DMS53 treated with DMSO at 0.1 percent for 48 hours (cell line): Measurements from ENCODE around the gene TMEM60.

Experiments
- DNase-seq: peaks from one replicate; lab custom pipeline; 2025; ENCODE audit not compliant: unreplicated experiment; lab: John Stamatoyannopoulos, UW

The TMEM60 gene

DNA sequence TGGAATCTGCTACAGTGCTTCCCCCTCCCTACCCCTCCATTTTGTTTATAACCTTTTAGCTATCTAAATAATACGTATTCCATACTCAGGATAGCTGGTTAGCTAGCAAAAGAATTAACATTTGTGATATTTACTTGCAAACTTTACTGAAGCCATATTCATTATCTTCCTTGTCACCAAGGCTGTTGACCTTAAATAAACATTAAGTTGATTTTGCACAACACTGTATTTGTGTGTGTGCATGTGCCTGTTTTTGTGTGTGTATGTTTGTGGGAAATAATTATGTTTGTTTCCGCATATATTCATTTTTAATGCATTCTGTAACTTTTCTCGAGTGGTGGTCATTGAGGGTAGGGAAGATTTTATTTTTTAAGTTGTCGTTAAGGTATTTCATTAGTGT is 15.9 kb downstream of the TMEM60 start:
- DNase-seq = no peak

- DNase-seq = no peak
Observed at GRCh38 chr7:77778535-77778934, 19.7 kb downstream of the TMEM60 start.

DNA sequence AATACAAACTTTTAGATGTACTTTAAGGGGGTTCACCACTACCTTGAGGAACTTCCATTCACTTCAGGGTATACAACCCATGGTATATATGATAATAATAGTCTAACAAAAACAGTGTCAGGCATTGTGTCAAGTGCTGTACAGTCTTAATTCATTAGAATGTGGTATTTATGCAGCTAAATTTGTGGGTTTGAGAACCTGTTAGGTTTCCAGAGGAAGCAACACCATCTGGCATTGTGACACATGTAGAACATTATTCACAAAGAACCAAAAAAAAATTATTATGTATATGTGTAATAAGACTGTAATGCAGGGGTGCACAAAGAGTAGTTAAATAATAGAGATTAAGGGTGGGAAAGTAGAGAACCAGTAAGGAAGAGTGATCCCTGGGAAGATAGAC is 26.3 kb downstream of the TMEM60 start:
- no peak for DNase-seq

GRCh38 chr7:77770316-77770715 is 27.9 kb downstream of the TMEM60 start:
- no peak for DNase-seq

DNA sequence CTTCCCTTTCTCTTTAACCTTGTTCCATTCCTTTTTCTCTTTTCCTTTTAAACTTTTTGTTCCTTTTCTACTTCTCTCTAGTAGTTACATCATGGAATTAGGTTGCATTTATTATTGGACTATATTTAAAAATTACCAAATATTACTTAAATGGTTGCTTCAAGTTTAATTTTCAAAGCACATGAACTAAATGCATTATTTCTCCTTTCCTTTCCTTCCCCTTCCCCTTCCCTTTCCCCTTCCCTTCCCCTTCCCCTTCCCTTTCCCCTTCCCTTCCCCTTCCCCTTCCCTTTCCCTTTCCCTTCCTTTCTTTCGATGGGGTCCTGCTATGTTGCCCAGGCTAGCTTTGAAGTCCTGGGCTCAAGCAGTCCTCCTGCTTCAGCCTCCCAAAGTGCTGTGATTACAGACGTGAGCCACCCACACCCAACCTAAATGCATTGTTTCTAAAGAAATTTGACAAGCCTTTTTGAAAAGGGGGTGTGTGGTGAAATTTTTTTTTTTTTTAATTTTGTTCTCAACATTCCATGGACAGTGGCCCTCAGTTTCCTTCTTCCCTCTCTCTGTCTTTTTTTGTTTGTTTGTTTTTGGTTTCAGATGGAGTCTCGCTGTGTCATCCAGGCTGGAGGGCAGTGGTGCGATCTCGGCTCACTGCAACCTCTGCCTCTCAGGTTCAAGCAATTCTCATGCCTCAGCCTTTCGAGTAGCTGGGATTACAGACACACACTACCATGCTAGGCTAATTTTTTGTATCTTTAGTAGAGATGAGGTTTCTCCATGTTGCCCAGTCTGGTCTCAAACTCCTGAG is 31.2 kb downstream of the TMEM60 start:
- DNase-seq = no peak

GRCh38 chr7:77765906-77766800 is 32.1 kb downstream of the TMEM60 start:
- DNase-seq = no peak

- no peak for DNase-seq
Observed at GRCh38 chr7:77765481-77765880, 32.8 kb downstream of the TMEM60 start.

DNA sequence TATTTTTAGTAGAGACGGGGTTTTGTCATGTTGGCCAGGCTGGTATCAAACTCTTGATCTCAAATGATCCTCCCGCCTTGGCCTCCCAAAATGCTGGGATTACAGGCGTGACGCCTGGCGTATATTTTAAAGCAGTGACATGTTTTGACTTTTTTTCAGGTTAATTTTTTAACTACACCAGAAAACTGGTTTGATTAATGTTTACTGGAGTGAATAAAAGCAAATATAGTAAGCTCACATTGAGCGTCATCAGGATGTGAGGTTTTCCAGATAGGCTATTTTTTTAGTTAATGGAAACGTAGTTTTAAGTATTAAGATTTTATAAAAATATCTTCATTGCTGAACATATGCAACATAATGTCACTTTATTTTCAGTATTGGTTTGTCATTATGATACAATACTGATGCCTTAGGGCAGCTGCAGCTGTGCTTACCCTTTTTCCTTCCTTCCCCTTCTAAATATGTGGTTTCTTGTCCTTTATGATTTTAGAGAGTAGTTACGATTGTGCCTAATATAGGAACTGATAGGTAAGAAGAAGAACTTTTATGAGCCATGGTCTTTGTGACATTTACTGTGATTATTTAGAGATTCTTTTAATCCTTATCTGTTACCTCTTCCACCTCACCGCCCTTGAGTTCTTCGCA is 37.3 kb downstream of the TMEM60 start:
- DNase-seq = no peak

GRCh38 chr7:77759294-77759889 is 38.8 kb downstream of the TMEM60 start:
- peak; percentile 66 for DNase-seq

- no peak for DNase-seq
Observed at GRCh38 chr7:77757589-77757988, 40.6 kb downstream of the TMEM60 start.

DNA sequence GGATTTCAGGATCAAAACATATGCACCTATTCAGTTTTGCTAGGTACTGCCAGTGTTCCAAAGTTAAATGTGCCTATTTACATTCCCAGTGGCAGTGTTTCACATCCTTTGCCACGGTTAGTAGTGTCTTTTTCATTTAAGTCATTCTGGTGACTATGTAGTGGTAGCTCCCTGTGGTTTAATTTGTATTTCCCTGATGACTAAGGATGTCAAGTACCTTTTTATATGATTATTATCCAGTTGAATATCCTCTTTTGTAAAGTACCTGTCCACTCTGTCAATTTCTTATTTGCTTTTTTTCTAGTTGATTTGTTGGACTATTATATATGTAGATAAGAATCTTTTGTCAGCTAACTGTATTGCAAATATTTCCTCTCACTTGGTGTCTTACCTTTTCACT is 45.1 kb downstream of the TMEM60 start:
- DNase-seq = peak; percentile 43

- no peak for DNase-seq
Observed at GRCh38 chr7:77752016-77752415, 46.2 kb downstream of the TMEM60 start.

GRCh38 chr7:77747718-77748117 is 50.5 kb downstream of the TMEM60 start:
- DNase-seq = no peak

DNA sequence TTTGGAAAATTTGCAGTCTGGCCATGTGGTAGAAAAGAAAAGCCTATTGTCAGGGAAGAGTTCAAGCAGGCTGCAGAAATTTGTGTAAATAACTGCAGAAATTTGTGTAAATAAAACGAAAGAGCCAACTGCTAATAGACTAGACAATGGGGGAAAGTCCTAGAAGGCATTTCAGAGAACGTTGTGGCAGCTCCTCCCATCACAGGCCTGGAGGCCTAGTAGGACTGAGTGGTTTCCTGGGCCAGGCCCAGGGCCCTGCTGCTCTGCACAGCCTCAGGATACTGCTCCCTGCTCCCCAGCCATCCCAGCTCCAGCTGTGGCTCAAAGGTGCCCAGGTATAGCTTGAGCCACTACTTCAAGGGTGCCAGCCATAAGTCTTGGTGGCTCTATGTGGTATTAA is 51.1 kb downstream of the TMEM60 start:
- no peak for DNase-seq

DNA sequence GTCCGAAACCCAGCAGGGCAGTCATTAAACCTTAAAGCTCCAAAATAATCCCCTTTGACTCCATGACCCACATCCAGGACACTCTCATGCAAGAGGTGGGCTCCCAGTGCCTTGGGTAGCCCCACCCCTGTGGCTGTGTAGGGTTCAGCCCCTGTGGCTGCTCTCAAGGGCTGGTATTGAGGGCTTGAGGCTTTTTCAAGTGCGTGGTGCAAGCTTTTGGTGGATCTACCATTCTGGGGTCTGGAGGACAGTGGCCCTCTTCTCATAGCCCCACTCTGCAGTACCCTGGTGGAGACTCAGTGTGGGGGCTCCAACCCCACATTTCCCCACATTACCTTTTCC is 51.4 kb downstream of the TMEM60 start:
- no peak for DNase-seq

DNA sequence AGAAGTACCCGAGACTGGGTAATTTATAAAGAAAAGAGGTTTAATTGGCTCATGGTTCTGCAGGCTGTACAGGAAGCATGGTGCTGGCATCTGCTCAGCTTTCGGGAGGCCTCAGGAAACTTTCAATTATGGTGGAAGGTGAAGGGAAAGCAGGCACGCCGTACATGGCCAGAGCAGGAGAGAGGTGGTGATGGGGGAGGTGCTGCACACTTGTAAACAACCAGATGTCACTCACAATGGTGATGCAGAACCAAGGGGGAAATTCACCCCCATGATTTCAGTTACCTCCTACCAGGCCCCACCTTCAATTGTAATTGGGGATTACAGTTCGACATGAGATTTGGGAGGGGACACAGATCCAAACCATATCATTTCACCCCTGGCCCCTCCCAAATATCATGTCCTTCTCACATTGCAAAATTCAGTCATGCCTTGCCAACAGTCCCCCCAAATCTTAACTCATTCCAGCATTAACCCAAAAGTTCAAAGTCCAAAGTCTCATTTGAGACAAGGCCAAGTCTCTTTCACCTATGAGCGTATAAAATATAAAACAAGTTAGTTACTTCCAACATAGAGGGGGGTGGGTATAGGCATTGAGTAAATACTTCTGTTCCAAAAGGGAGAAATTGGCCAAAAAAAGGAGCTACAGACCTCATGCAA is 51.9 kb downstream of the TMEM60 start:
- no peak for DNase-seq

- DNase-seq = no peak
Observed at GRCh38 chr7:77745746-77746145, 52.5 kb downstream of the TMEM60 start.
